Kidney capillary endothelial cell (primary cell): ENCODE measurements around the gene C20orf202.
"Not testable (repeated sequence)": the region's sequence is repeated elsewhere in the genome, so short reads cannot be mapped to it uniquely, and the experiment has no call there.

Experiments used
- DNase-seq: peaks from one replicate; pipeline ENCODE4 v3.0.0-alpha.2; 2018; ENCODE audit warnings: low spot score

C20orf202 gene

GRCh38 chr20:1209447-1210387 lies 6.5 kb downstream of the C20orf202 start:
- no peak for DNase-seq

GRCh38 chr20:1210501-1210900 lies 7.2 kb downstream of the C20orf202 start:
- DNase-seq: no peak

GRCh38 chr20:1212023-1212422 lies 8.8 kb downstream of the C20orf202 start:
- DNase-seq: no peak

GRCh38 chr20:1212607-1213396 lies 9.5 kb downstream of the C20orf202 start:
- peak; percentile 57 for DNase-seq

- no peak for DNase-seq
Measured at GRCh38 chr20:1214838-1215261, 11.6 kb downstream of the C20orf202 start.

- DNase-seq: no peak
Measured at GRCh38 chr20:1215386-1216170, 12.3 kb downstream of the C20orf202 start.

- not testable (repeated sequence) for DNase-seq
Measured at GRCh38 chr20:1216527-1217427, 13.5 kb downstream of the C20orf202 start.

GRCh38 chr20:1222750-1223149 lies 19.5 kb downstream of the C20orf202 start:
- DNase-seq: not testable (repeated sequence)

- no peak for DNase-seq
Measured at GRCh38 chr20:1224205-1224890, 21.1 kb downstream of the C20orf202 start.

- no peak for DNase-seq
Measured at GRCh38 chr20:1225263-1225782, 22.1 kb downstream of the C20orf202 start.

- DNase-seq: peak; percentile 70
Measured at GRCh38 chr20:1225783-1226654, 22.8 kb downstream of the C20orf202 start, which contains the start of gene RAD21L1. Gene RAD21L1 (plus strand): TSS chr20:1226044. CDS start chr20:1228454, 2,410 bp downstream.

GRCh38 chr20:1229541-1229940 lies 26.3 kb downstream of the C20orf202 start:
- no peak for DNase-seq

- DNase-seq: no peak
Measured at GRCh38 chr20:1232286-1233111, 29.2 kb downstream of the C20orf202 start.

GRCh38 chr20:1240549-1240948 lies 37.3 kb downstream of the C20orf202 start:
- DNase-seq: no peak

GRCh38 chr20:1241456-1241855 lies 38.2 kb downstream of the C20orf202 start:
- no peak for DNase-seq

GRCh38 chr20:1242099-1242498 lies 38.8 kb downstream of the C20orf202 start:
- DNase-seq: no peak

GRCh38 chr20:1242530-1242929 lies 39.3 kb downstream of the C20orf202 start:
- DNase-seq: peak; percentile 50

GRCh38 chr20:1245578-1245977 lies 42.3 kb downstream of the C20orf202 start:
- no peak for DNase-seq
